HEK293 (cell line): ENCODE measurements around the gene FAM120B.

Experiments
- ATF2 ChIP-seq: fragments of 450-650 bp; formaldehyde crosslinking; IDR thresholded peaks from 2 replicates; pipeline ENCODE4 v1.5.1; 2016; ENCODE audit warnings: missing biosample characterization, missing genetic modification characterization, low read depth
- CTCF ChIP-seq: fragments of 450-650 bp; formaldehyde crosslinking; IDR thresholded peaks from 2 replicates; pipeline ENCODE4 v1.5.1; 2016; ENCODE audit warnings: missing biosample characterization, missing genetic modification characterization
- KLF17 ChIP-seq: fragments of 450-650 bp; formaldehyde crosslinking; IDR thresholded peaks from 2 replicates; pipeline ENCODE4 v1.5.1; 2016; ENCODE audit warnings: missing biosample characterization, missing genetic modification characterization
- PATZ1 ChIP-seq: fragments of 450-650 bp; formaldehyde crosslinking; IDR thresholded peaks from 2 replicates; pipeline ENCODE4 v1.5.1; 2016; ENCODE audit warnings: missing biosample characterization, missing genetic modification characterization
- PBX3 ChIP-seq: sonication (generic); formaldehyde crosslinking; IDR thresholded peaks from 2 replicates; pipeline ENCODE4 v1.8.1; 2022; ENCODE audit warnings: mild to moderate bottlenecking, moderate library complexity, missing genetic modification reagents
- REST ChIP-seq: fragments of 450-650 bp; formaldehyde crosslinking; IDR thresholded peaks from 2 replicates; pipeline ENCODE4 v1.5.1; 2016; ENCODE audit warnings: missing biosample characterization, missing genetic modification characterization
- SCRT1 ChIP-seq: fragments of 450-650 bp; formaldehyde crosslinking; IDR thresholded peaks from 2 replicates; pipeline ENCODE4 v1.5.1; 2016; ENCODE audit warnings: missing biosample characterization, missing genetic modification characterization, borderline replicate concordance
- ZNF214 ChIP-seq: fragments of 450-650 bp; formaldehyde crosslinking; IDR thresholded peaks from 2 replicates; pipeline ENCODE4 v1.5.1; 2017; ENCODE audit warnings: missing biosample characterization, mild to moderate bottlenecking, missing genetic modification characterization, borderline replicate concordance
- ZNF449 ChIP-seq: fragments of 450-650 bp; formaldehyde crosslinking; IDR thresholded peaks from 2 replicates; pipeline ENCODE4 v1.5.1; 2017; ENCODE audit warnings: missing biosample characterization, mild to moderate bottlenecking, missing genetic modification characterization, moderate library complexity
- ZNF48 ChIP-seq: fragments of 450-650 bp; formaldehyde crosslinking; IDR thresholded peaks from 2 replicates; pipeline ENCODE4 v1.5.1; 2016; ENCODE audit warnings: missing biosample characterization, missing genetic modification characterization
- ZNF692 ChIP-seq: fragments of 450-650 bp; formaldehyde crosslinking; IDR thresholded peaks from 2 replicates; pipeline ENCODE4 v1.5.1; 2016; ENCODE audit warnings: missing biosample characterization, missing genetic modification characterization
- ZNF830 ChIP-seq: fragments of 450-650 bp; IDR thresholded peaks from 2 replicates; pipeline ENCODE4 v1.5.0; 2018; ENCODE audit warnings: missing biosample characterization, missing genetic modification characterization, low read depth, mild to moderate bottlenecking, moderate library complexity

GRCh38 chr6:170369403-170369802, 62.8 kb downstream of the FAM120B start:
- TF ChIP-seq CTCF (no peak), SCRT1 (tag by site-specific recombination) (no peak), REST (tag by site-specific recombination) (no peak), ZNF449 (tag by site-specific recombination) (no peak), ATF2 (tag by site-specific recombination) (no peak), ZNF830 (tag by site-specific recombination) (no peak), ZNF48 (no peak), ZNF692 (no peak), ZNF214 (tag by site-specific recombination) (no peak), PATZ1 (tag by site-specific recombination) (no peak), PBX3 (no peak), KLF17 (tag by site-specific recombination) (no peak)
